ENCODE measurements around the gene ANKS1A.

DNA sequence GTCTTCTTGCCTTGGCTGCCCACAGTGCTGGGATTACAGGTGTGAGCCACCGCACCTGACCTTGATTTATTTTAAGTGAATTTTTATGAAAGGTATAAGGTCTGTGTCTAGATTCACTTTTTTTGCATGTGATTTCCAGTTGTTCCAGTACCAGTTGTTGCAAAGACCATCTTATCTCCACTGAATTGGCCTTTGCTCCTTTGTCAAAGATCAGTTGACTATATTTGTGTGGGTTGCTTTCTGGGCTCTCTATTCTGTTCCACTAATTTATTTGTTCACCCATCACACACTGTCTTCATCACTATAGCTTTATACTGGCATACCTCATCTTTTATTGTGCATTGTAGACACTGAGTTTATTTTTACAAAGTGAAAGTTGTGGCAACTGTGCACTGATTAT lies 56.3 kb downstream of the ANKS1A start:
- no peak for TF ChIP-seq POLR2A (IDR thresholded peaks at IDR 0.05)
- TF ChIP-seq, protein P1, sequence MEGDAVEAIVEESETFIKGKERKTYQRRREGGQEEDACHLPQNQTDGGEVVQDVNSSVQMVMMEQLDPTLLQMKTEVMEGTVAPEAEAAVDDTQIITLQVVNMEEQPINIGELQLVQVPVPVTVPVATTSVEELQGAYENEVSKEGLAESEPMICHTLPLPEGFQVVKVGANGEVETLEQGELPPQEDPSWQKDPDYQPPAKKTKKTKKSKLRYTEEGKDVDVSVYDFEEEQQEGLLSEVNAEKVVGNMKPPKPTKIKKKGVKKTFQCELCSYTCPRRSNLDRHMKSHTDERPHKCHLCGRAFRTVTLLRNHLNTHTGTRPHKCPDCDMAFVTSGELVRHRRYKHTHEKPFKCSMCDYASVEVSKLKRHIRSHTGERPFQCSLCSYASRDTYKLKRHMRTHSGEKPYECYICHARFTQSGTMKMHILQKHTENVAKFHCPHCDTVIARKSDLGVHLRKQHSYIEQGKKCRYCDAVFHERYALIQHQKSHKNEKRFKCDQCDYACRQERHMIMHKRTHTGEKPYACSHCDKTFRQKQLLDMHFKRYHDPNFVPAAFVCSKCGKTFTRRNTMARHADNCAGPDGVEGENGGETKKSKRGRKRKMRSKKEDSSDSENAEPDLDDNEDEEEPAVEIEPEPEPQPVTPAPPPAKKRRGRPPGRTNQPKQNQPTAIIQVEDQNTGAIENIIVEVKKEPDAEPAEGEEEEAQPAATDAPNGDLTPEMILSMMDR (IDR thresholded peaks at IDR 0.05) = no peak
